DMS153 treated with DMSO at 0.1 percent for 48 hours (cell line): ENCODE data around the gene RPS14.
"Not testable (repeated sequence)": the region's sequence is repeated elsewhere in the genome, so short reads cannot be mapped to it uniquely, and the experiment has no call there.

Experiments used
- DNase-seq: peaks from one replicate; lab custom pipeline; 2025; ENCODE audit not compliant: unreplicated experiment; lab: John Stamatoyannopoulos, UW

The RPS14 gene

DNA sequence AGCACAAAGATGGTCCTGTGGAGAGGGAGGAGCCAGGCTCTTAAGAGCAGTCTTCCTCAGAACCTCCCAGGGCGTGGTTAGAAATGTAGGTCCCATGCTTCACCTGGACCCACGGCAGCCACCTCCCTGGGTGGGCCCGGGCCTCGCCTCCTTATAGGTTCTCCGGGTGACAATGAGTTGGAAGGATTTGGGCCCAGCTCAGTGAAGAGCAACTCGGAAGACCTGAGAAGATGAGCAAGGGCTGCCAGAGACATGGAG is 32.1 kb upstream of the RPS14 start:
- no peak for DNase-seq

DNA sequence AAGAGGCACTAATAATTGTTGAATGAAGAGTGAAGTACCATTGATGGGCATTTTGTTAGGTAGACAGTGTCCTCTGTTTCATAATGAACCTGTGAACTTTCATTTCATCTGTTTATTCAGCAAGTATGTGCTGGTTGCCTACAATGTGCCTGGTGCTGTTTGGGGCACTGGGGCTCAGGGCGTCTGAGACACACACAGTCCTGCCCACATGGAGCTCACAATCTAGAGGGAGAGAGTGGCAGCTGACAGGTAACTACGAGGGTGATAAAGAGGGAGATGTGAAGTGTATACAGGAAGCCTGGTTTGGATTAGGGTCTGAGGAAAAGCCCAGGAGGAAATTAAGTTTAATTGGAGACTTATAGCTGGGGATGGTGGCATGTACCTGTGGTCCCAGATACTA is 29.9 kb upstream of the RPS14 start:
- DNase-seq, result no peak

DNA sequence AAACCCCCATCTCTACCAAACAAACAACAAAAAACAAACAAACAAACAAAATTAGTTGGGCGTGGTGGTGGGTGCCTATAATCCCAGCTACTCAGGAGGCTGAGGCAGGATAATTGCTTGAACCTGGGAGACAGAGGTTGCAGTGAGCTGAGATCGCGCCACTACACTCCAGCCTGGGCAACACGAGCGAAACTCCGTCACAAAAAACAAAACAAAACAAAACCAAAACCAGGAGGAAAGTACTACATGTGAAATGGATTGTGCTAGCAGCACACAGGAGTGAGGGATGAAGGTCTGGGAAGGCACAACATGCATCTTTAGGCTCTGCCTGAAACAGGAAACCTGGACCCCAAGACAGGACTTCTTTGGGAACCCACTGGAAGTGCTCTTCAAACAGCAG is 27.0 kb upstream of the RPS14 start:
- DNase-seq, result not testable (repeated sequence)

GRCh38 chr5:150473673-150474358 is 24.3 kb upstream of the RPS14 start:
- DNase-seq, result no peak

GRCh38 chr5:150469718-150470469 is 20.4 kb upstream of the RPS14 start:
- no peak for DNase-seq

- DNase-seq, result no peak
Measured at GRCh38 chr5:150468206-150468605, 18.7 kb upstream of the RPS14 start.

DNA sequence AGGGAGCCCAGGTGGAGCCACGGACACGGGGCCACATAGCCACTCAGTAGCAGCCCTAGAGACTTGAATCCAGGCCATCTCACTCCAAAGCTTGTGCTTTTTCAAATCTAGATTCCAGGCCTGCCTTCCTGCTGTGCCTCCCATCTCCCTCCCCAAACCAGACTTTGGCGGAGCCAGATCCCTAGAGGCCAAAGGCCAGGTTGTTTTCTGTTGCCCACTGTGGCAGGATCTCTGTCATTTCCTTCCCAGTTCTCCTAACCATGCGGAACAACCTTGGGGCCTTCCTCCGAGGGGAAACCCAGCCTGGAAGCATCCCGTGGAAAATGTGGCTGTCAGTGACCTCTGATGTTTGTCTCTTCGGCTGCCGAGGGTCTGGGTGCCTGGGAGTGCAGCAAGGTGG is 16.4 kb upstream of the RPS14 start:
- no peak for DNase-seq

- DNase-seq, result no peak
Measured at GRCh38 chr5:150464554-150465012, 15.0 kb upstream of the RPS14 start.

- no peak for DNase-seq
Measured at GRCh38 chr5:150461231-150461630, 11.7 kb upstream of the RPS14 start.

DNA sequence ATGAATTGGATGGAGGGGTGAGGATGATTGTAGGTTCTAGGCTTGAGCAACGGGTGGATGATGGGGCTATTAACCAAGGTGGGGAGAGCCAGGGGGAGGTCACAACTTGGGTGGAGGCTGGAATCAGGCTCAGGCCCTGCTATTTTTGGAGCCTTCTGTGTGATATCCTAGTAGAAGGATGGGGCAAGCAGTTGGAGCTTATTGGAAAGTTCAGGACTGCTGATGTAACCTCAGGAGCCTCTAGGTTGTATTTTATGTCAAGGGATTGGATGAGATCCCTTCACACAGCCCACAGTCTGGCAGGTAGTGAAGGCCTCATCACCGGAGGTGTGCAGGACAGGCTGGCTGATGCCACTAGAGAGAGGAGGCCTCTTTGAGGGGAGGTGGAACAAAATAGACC is 11.2 kb upstream of the RPS14 start:
- DNase-seq, result no peak

DNA sequence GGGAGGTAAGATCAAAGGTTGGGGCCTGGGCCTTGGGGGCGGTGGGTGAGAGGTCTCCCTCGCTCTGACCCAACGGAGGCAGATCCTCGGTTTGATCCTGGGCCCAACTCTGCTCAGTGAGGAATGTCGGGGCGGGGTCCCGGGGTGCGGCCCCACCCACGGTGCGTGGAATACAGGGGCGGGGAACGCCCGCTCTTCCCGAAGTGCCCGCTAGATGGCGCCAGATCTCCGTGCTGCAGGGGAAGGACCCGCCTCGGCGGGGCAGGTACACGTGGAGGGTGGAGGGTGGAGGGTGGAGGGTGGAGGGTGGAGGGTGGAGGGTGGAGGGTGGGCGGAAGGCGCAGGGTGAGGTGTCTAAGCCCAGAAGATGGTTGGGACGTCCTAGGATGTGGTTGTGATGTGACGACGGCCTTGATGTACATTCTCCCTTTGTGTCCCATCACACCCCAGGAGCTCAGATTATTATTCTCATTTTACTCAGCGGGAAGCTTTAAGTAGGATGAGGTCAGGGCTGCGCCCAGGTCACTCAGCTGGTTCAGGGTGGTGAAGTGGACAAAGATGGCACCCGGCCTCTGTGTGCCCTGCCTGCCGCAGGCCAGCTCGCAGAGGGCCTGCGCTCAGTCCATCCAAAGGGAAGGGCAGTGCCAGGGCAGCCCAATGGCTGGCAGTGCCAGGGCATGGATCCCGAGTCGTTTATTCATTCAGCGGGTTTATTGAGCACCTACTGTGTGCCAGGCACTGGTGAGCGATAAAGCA is 9.4 kb upstream of the RPS14 start:
- no peak for DNase-seq

DNA sequence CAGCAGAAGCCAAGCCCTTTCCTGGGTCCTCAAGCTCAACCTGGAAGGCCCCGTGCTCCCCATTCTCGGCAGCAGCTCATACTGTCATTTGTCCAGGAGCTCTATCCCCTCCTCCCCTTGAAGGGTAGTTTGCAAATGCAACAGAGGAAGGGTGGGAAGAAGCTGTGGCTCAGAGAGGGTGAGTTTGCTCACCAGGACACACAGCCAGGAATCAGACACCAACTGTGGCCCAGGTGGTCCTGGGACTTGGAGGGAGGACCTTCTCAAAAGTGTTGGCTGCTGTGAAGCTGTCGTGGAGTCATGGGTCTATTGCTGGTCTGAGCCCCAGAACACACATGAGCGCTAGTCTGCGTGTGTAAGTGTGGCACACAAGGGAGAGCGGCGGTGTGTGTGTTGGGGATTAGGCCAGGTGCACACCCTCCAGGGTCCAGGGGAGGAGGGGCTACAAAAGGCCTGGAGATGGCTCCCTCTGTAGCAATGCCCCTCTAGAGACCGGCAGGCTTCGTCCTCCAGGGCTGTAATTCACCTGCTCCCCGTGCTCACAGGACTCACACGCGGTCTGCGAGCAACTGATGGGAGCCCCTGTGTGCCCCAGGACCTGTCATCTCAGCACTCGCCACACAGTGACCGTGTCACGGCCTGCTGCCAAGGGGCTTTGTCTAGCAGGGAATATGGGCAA is 8.2 kb upstream of the RPS14 start:
- no peak for DNase-seq

- DNase-seq, result no peak
Measured at GRCh38 chr5:150457121-150457520, 7.6 kb upstream of the RPS14 start.

DNA sequence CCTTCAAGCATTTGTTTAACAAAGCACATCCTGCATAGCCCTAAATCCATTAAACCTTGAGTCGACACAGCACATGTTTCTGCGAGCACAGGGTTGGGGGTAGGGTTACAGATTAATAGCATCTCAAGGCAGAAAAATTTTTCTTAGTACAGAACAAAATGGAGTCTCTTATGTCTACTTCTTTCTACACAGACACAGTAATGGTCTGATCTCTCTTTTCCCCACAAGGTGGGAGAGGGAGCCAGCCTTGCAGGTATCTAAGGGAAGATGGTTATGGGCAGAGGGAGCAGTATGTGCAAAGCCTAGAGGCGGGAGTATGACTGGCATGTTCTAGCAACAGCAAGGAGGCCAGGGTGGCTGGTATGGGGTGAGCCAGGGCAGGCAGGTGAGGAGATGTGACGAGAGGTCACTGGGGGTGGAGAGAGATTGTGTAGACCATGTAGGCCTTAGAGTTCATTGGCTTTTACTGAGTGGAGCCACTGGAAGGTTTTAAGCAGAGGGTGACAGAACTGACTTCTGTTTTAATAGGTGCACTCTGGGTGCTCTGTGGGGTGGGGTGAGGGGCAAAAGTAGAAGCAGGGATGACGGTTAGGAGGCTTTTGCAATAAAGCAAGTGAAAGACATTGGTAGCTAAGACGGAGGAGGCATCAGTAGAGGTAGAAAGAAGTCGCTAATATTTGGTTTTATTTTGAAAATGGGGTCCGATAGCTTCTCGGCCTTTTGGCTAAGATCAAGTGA is 5.1 kb upstream of the RPS14 start:
- no peak for DNase-seq

- DNase-seq, result not testable (repeated sequence)
Measured at GRCh38 chr5:150454027-150454426, 4.5 kb upstream of the RPS14 start.

DNA sequence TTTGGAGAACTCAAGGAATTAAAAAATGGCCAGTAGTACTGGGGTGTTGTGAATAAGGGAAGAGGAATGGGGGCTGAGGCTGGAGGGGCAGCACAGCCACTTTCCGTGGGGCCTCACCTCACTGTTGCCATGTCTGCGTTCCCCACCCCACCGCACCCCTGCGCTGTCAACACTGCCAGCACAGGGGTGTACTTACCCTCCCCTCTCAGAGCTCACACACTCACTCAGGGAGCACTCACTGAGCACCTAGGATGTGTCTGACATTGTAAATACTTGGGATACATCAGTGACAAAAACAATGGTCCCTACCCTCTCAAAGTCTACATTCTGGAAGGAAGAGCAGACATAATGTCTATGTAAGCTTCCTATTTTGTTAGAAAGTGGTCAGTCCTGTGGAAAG is 3.4 kb upstream of the RPS14 start:
- no peak for DNase-seq

- DNase-seq, result no peak
Measured at GRCh38 chr5:150451594-150451993, 2.1 kb upstream of the RPS14 start.

GRCh38 chr5:150448952-150449516 is 505 bp downstream of the RPS14 start:
- DNase-seq, result no peak

- DNase-seq, result no peak
Measured at GRCh38 chr5:150448334-150448733, 1.2 kb downstream of the RPS14 start.

DNA sequence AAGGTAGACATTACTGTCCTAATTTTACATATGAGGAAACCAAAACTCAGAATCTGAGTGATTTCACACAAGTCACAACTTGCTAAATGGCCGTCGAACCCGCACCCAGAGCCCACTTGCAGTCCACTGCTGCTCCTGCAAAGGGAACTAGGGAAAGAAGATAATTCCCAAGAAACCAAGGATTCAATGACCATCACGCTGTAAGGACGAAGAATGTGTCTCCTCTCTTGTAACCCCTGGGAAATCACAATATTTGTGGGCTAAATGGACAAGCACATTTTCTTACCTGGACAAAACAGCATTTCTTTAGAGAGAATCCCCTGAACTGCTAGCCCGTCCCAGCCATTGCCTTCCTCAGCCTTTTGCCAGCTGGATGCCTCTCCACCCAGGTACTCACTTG is 2.4 kb downstream of the RPS14 start:
- DNase-seq, result no peak

GRCh38 chr5:150446583-150446982 is 3.0 kb downstream of the RPS14 start:
- DNase-seq, result no peak
